Neural cell (in vitro differentiated cells): ENCODE data around the gene PRG2.

Experiments
- EP300 ChIP-seq: fragments of 450-650 bp; conservative IDR thresholded peaks from 2 replicates; pipeline ENCODE4 v1.6.1; 2014; ENCODE audit warnings: antibody characterized with exemption, mild to moderate bottlenecking, moderate library complexity; ENCODE audit not compliant: poor library complexity, severe bottlenecking
- EZH2 ChIP-seq: fragments of 200-600, 300-800 bp; shearing (Covaris generic), sonication (generic); IDR thresholded peaks from 2 replicates; pipeline ENCODE4 v1.6.1; 2014; ENCODE audit warnings: antibody characterized with exemption, low read length, borderline replicate concordance, mild to moderate bottlenecking; ENCODE audit not compliant: insufficient read depth, poor library complexity, severe bottlenecking
- MXI1 ChIP-seq: fragments of 450-650 bp; conservative IDR thresholded peaks from 2 replicates; pipeline ENCODE4 v1.6.1; 2014; ENCODE audit warnings: antibody characterized with exemption, mild to moderate bottlenecking; ENCODE audit not compliant: poor library complexity, severe bottlenecking
- POLR2AphosphoS5 ChIP-seq: IDR thresholded peaks from 2 replicates; pipeline ENCODE4 v1.6.1; 2012
- RAD21 ChIP-seq: fragments of 450-650 bp; conservative IDR thresholded peaks from 2 replicates; pipeline ENCODE4 v1.6.1; 2014; ENCODE audit warnings: antibody characterized with exemption, mild to moderate bottlenecking, moderate library complexity
- REST ChIP-seq: IDR thresholded peaks from 2 replicates; pipeline ENCODE4 v1.6.1; 2012; ENCODE audit warnings: borderline replicate concordance
- TAF1 ChIP-seq: IDR thresholded peaks from 2 replicates; pipeline ENCODE4 v1.6.1; 2012; ENCODE audit warnings: low read depth
- TF ChIP-seq, protein P1 (sequence below): fragments of 450-650 bp; IDR thresholded peaks from 2 replicates; pipeline ENCODE4 v1.5.1; 2014; ENCODE audit warnings: antibody characterized with exemption, mild to moderate bottlenecking, moderate library complexity; ENCODE audit not compliant: poor library complexity, severe bottlenecking

GRCh38 chr11:57379732-57380131 lies 10.7 kb downstream of the PRG2 start:
- TF ChIP-seq, protein P1, sequence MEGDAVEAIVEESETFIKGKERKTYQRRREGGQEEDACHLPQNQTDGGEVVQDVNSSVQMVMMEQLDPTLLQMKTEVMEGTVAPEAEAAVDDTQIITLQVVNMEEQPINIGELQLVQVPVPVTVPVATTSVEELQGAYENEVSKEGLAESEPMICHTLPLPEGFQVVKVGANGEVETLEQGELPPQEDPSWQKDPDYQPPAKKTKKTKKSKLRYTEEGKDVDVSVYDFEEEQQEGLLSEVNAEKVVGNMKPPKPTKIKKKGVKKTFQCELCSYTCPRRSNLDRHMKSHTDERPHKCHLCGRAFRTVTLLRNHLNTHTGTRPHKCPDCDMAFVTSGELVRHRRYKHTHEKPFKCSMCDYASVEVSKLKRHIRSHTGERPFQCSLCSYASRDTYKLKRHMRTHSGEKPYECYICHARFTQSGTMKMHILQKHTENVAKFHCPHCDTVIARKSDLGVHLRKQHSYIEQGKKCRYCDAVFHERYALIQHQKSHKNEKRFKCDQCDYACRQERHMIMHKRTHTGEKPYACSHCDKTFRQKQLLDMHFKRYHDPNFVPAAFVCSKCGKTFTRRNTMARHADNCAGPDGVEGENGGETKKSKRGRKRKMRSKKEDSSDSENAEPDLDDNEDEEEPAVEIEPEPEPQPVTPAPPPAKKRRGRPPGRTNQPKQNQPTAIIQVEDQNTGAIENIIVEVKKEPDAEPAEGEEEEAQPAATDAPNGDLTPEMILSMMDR: no peak
- no peak for TF ChIP-seq EZH2
- no peak for TF ChIP-seq POLR2AphosphoS5
- TF ChIP-seq EP300: no peak
- TF ChIP-seq RAD21: no peak
- no peak for TF ChIP-seq MXI1
- TF ChIP-seq REST: no peak
- no peak for TF ChIP-seq TAF1
